ENCODE data around the gene DCLK2. TPM values are rescaled to one million over a fixed set of nuclear protein-coding genes. Genes with fewer than 3 reads are reported as not detected.

DCLK2 gene
- polyA plus RNA-seq, 4 donors = 0.67 to 1.9 (median 1.1) TPM

GRCh38 chr4:150115851-150116250 lies 37.6 kb downstream of the DCLK2 start:
- DNase-seq = no peak
- no peaks in the 10 kb centered on the region for H3K9me3 ChIP-seq (ENCODE audit: control insufficient read depth in 2 of 2, insufficient read depth in 1 of 2, low read depth in 1 of 2, low read length in 1 of 2)
- 72 to 81% (median 74%) methylated on average over 2 of the region's 2 CpGs for WGBS, 3 donors
- no peak overlapping the region for H3K4me3 ChIP-seq (ENCODE audit: low read depth in 1 of 3, low read length in 3 of 3)
- no peaks in the 10 kb centered on the region for H3K4me1 ChIP-seq (ENCODE audit: control insufficient read depth in 3 of 3, insufficient read depth in 2 of 3, low read depth in 1 of 3, low read length in 2 of 3)
- no peak overlapping the region for H3K27ac ChIP-seq (ENCODE audit: low read depth in 1 of 3, low read length in 2 of 3)
- no peaks in the 10 kb centered on the region for H3K36me3 ChIP-seq (ENCODE audit: control insufficient read depth in 3 of 3, insufficient read depth in 2 of 3, low read depth in 1 of 3, low read length in 3 of 3)
- no peaks in the 10 kb centered on the region for H3K27me3 ChIP-seq (ENCODE audit: control insufficient read depth in 3 of 3, insufficient read depth in 3 of 3, low read length in 3 of 3)
- FAIRE-seq = no peak

GRCh38 chr4:150116506-150116905 lies 38.3 kb downstream of the DCLK2 start:
- no peak for DNase-seq
- WGBS, 3 donors = 93 to 95% (median 95%) methylated on average over 2 of the region's 2 CpGs

GRCh38 chr4:150117094-150117493 lies 38.8 kb downstream of the DCLK2 start:
- Histone ChIP-seq H3K4me1 (ENCODE audit: control insufficient read depth in 3 of 3, insufficient read depth in 2 of 3, low read depth in 1 of 3, low read length in 2 of 3) (no peaks in the 10 kb centered on the region), H3K4me3 (ENCODE audit: low read depth in 1 of 3, low read length in 3 of 3) (no peak overlapping the region), H3K36me3 (ENCODE audit: control insufficient read depth in 3 of 3, insufficient read depth in 2 of 3, low read depth in 1 of 3, low read length in 3 of 3) (no peaks in the 10 kb centered on the region), H3K9me3 (ENCODE audit: control insufficient read depth in 2 of 2, insufficient read depth in 1 of 2, low read depth in 1 of 2, low read length in 1 of 2) (peaks cover 0 to 3% of the 10 kb centered on the region in 2 donors), H3K27ac (ENCODE audit: low read depth in 1 of 3, low read length in 2 of 3) (no peak overlapping the region), H3K27me3 (ENCODE audit: control insufficient read depth in 3 of 3, insufficient read depth in 3 of 3, low read length in 3 of 3) (no peaks in the 10 kb centered on the region)
- DNase-seq (no peak), FAIRE-seq (no peak)
- WGBS, 3 donors = 74 to 94% (median 86%) methylated on average over 3 of the region's 3 CpGs

More at GRCh38 chr4:150116506-150116905, 38.3 kb downstream of the DCLK2 start:
- Histone ChIP-seq H3K4me1 (ENCODE audit: control insufficient read depth in 3 of 3, insufficient read depth in 2 of 3, low read depth in 1 of 3, low read length in 2 of 3) (no peaks in the 10 kb centered on the region), H3K9me3 (ENCODE audit: control insufficient read depth in 2 of 2, insufficient read depth in 1 of 2, low read depth in 1 of 2, low read length in 1 of 2) (peaks cover 0 to under 1% of the 10 kb centered on the region in 2 donors), H3K27ac (ENCODE audit: low read depth in 1 of 3, low read length in 2 of 3) (no peak overlapping the region), H3K4me3 (ENCODE audit: low read depth in 1 of 3, low read length in 3 of 3) (no peak overlapping the region), H3K27me3 (ENCODE audit: control insufficient read depth in 3 of 3, insufficient read depth in 3 of 3, low read length in 3 of 3) (no peaks in the 10 kb centered on the region), H3K36me3 (ENCODE audit: control insufficient read depth in 3 of 3, insufficient read depth in 2 of 3, low read depth in 1 of 3, low read length in 3 of 3) (no peaks in the 10 kb centered on the region)
- no peak for FAIRE-seq

- WGBS, 3 donors = 71 to 90% (median 81%) methylated on average over 3 of the region's 3 CpGs
- H3K27ac ChIP-seq (ENCODE audit: low read depth in 1 of 3, low read length in 2 of 3) = no peak overlapping the region
Measured at GRCh38 chr4:150117629-150118028, 39.4 kb downstream of the DCLK2 start.

GRCh38 chr4:150119492-150119891 lies 41.2 kb downstream of the DCLK2 start:
- H3K9me3 ChIP-seq (ENCODE audit: control insufficient read depth in 2 of 2, insufficient read depth in 1 of 2, low read depth in 1 of 2, low read length in 1 of 2) = peaks cover 0 to 6% of the 10 kb centered on the region in 2 donors
- no peak overlapping the region for H3K27ac ChIP-seq (ENCODE audit: low read depth in 1 of 3, low read length in 2 of 3)
- no peaks in the 10 kb centered on the region for H3K36me3 ChIP-seq (ENCODE audit: control insufficient read depth in 3 of 3, insufficient read depth in 2 of 3, low read depth in 1 of 3, low read length in 3 of 3)
- H3K4me3 ChIP-seq (ENCODE audit: low read depth in 1 of 3, low read length in 3 of 3) = no peak overlapping the region
- no peak for DNase-seq
- no peaks in the 10 kb centered on the region for H3K4me1 ChIP-seq (ENCODE audit: control insufficient read depth in 3 of 3, insufficient read depth in 2 of 3, low read depth in 1 of 3, low read length in 2 of 3)
- FAIRE-seq = no peak
- H3K27me3 ChIP-seq (ENCODE audit: control insufficient read depth in 3 of 3, insufficient read depth in 3 of 3, low read length in 3 of 3) = no peaks in the 10 kb centered on the region
- WGBS, 3 donors = 68 to 85% (median 76%) methylated on average over 1 of the region's 1 CpG

More at GRCh38 chr4:150117629-150118028, 39.4 kb downstream of the DCLK2 start:
- DNase-seq (no peak), FAIRE-seq (no peak)
- Histone ChIP-seq H3K4me3 (ENCODE audit: low read depth in 1 of 3, low read length in 3 of 3) (no peak overlapping the region), H3K4me1 (ENCODE audit: control insufficient read depth in 3 of 3, insufficient read depth in 2 of 3, low read depth in 1 of 3, low read length in 2 of 3) (no peaks in the 10 kb centered on the region), H3K36me3 (ENCODE audit: control insufficient read depth in 3 of 3, insufficient read depth in 2 of 3, low read depth in 1 of 3, low read length in 3 of 3) (no peaks in the 10 kb centered on the region), H3K9me3 (ENCODE audit: control insufficient read depth in 2 of 2, insufficient read depth in 1 of 2, low read depth in 1 of 2, low read length in 1 of 2) (peaks cover 0 to 3% of the 10 kb centered on the region in 2 donors), H3K27me3 (ENCODE audit: control insufficient read depth in 3 of 3, insufficient read depth in 3 of 3, low read length in 3 of 3) (no peaks in the 10 kb centered on the region)

GRCh38 chr4:150123087-150123486 lies 44.8 kb downstream of the DCLK2 start:
- FAIRE-seq (no peak), DNase-seq (no peak)
- Histone ChIP-seq H3K9me3 (ENCODE audit: control insufficient read depth in 2 of 2, insufficient read depth in 1 of 2, low read depth in 1 of 2, low read length in 1 of 2) (peaks cover 0 to 6% of the 10 kb centered on the region in 2 donors), H3K36me3 (ENCODE audit: control insufficient read depth in 3 of 3, insufficient read depth in 2 of 3, low read depth in 1 of 3, low read length in 3 of 3) (no peaks in the 10 kb centered on the region), H3K27ac (ENCODE audit: low read depth in 1 of 3, low read length in 2 of 3) (no peak overlapping the region), H3K4me3 (ENCODE audit: low read depth in 1 of 3, low read length in 3 of 3) (no peak overlapping the region), H3K4me1 (ENCODE audit: control insufficient read depth in 3 of 3, insufficient read depth in 2 of 3, low read depth in 1 of 3, low read length in 2 of 3) (no peaks in the 10 kb centered on the region), H3K27me3 (ENCODE audit: control insufficient read depth in 3 of 3, insufficient read depth in 3 of 3, low read length in 3 of 3) (no peaks in the 10 kb centered on the region)
- 85 to 97% (median 94%) methylated on average over 2 of the region's 2 CpGs for WGBS, 3 donors

- Histone ChIP-seq H3K4me3 (ENCODE audit: low read depth in 1 of 3, low read length in 3 of 3) (no peak overlapping the region), H3K9me3 (ENCODE audit: control insufficient read depth in 2 of 2, insufficient read depth in 1 of 2, low read depth in 1 of 2, low read length in 1 of 2) (peaks cover 0 to 6% of the 10 kb centered on the region in 2 donors), H3K36me3 (ENCODE audit: control insufficient read depth in 3 of 3, insufficient read depth in 2 of 3, low read depth in 1 of 3, low read length in 3 of 3) (no peaks in the 10 kb centered on the region), H3K27me3 (ENCODE audit: control insufficient read depth in 3 of 3, insufficient read depth in 3 of 3, low read length in 3 of 3) (no peaks in the 10 kb centered on the region), H3K27ac (ENCODE audit: low read depth in 1 of 3, low read length in 2 of 3) (no peak overlapping the region), H3K4me1 (ENCODE audit: control insufficient read depth in 3 of 3, insufficient read depth in 2 of 3, low read depth in 1 of 3, low read length in 2 of 3) (no peaks in the 10 kb centered on the region)
- 70 to 79% (median 78%) methylated on average over 10 of the region's 10 CpGs for WGBS, 3 donors
- FAIRE-seq = no peak
- DNase-seq = no peak
Measured at GRCh38 chr4:150123796-150124677, 45.8 kb downstream of the DCLK2 start.

- Histone ChIP-seq H3K36me3 (ENCODE audit: control insufficient read depth in 3 of 3, insufficient read depth in 2 of 3, low read depth in 1 of 3, low read length in 3 of 3) (no peaks in the 10 kb centered on the region), H3K27ac (ENCODE audit: low read depth in 1 of 3, low read length in 2 of 3) (no peak overlapping the region), H3K27me3 (ENCODE audit: control insufficient read depth in 3 of 3, insufficient read depth in 3 of 3, low read length in 3 of 3) (no peaks in the 10 kb centered on the region), H3K4me1 (ENCODE audit: control insufficient read depth in 3 of 3, insufficient read depth in 2 of 3, low read depth in 1 of 3, low read length in 2 of 3) (no peaks in the 10 kb centered on the region), H3K4me3 (ENCODE audit: low read depth in 1 of 3, low read length in 3 of 3) (no peak overlapping the region), H3K9me3 (ENCODE audit: control insufficient read depth in 2 of 2, insufficient read depth in 1 of 2, low read depth in 1 of 2, low read length in 1 of 2) (peaks cover 0 to 6% of the 10 kb centered on the region in 2 donors)
- DNase-seq = no peak
- WGBS, 3 donors = 55 to 56% (median 56%) methylated on average over 3 of the region's 3 CpGs
- no peak for FAIRE-seq
Measured at GRCh38 chr4:150126201-150126863, 48.1 kb downstream of the DCLK2 start.
